CD4-positive, alpha-beta T cell treated with Interleukin-4 for 1 hour (primary cell): Measurements from ENCODE around the gene GNB1L.

Source experiments
- DNase-seq, 2 donors: peaks; one replicate each; pipeline ENCODE4 v3.0.0-alpha.2; 2020 to 2022

GNB1L gene

GRCh38 chr22:19772673-19773469 is 81.8 kb downstream of the GNB1L start:
- peak in 1 of 2 donors; percentile 20 for DNase-seq

- no peak for DNase-seq
Observed at GRCh38 chr22:19772422-19772672, 82.3 kb downstream of the GNB1L start.

GRCh38 chr22:19770349-19771220 is 84.1 kb downstream of the GNB1L start:
- no peak for DNase-seq

GRCh38 chr22:19769393-19769715 is 85.3 kb downstream of the GNB1L start:
- DNase-seq, result no peak

GRCh38 chr22:19767427-19768341 is 87.0 kb downstream of the GNB1L start:
- DNase-seq, result no peak

GRCh38 chr22:19766511-19767426 is 87.9 kb downstream of the GNB1L start:
- peak; percentile 44 to 45 for DNase-seq

- no peak for DNase-seq
Observed at GRCh38 chr22:19766240-19766510, 88.5 kb downstream of the GNB1L start.

- no peak for DNase-seq
Observed at GRCh38 chr22:19765477-19766239, 89.0 kb downstream of the GNB1L start.

- no peak for DNase-seq
Observed at GRCh38 chr22:19764636-19765476, 89.8 kb downstream of the GNB1L start.

GRCh38 chr22:19764299-19764593 is 90.4 kb downstream of the GNB1L start:
- DNase-seq, result no peak

- no peak for DNase-seq
Observed at GRCh38 chr22:19763458-19764298, 91.0 kb downstream of the GNB1L start.

GRCh38 chr22:19762568-19763457 is 91.9 kb downstream of the GNB1L start:
- no peak for DNase-seq

- DNase-seq, result no peak
Observed at GRCh38 chr22:19761725-19762567, 92.7 kb downstream of the GNB1L start.

- DNase-seq, result no peak
Observed at GRCh38 chr22:19760951-19761724, 93.5 kb downstream of the GNB1L start.

GRCh38 chr22:19760058-19760950 is 94.4 kb downstream of the GNB1L start, which contains the start of gene TBX1:
TBX1 (plus strand) TSS chr22:19760778; CDS start chr22:19760844, 66 bp downstream.
- DNase-seq, result no peak
